GM19455 (cell line): Measurements from ENCODE around the gene SPDYE1.

Experiments used
- ATAC-seq: cut with Tn5 transposase; IDR thresholded peaks from one replicate; pipeline ENCODE4 v1.9.1; 2021; ENCODE audit not compliant: unreplicated experiment

The SPDYE1 gene

DNA sequence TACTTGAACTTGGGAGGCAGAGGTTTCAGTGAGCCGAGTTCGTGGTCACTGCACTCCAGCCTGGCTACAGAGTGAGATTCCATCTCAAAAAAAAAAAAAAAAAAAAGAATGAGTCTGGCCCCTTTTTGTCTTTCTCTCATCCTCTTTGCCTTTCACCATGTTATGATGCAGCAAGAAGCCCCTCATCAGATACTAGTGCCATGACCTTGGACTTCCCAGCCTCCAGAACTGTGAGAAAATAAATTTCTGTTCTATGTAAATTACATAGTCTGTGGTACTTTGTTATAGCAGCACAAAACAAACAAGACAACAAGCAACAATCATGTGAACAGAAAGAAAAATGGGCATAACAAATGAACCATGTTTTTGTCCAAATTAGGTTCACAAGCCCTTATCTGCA, 44.5 kb downstream of the SPDYE1 start:
- no peak for ATAC-seq

GRCh38 chr7:44043902-44044301, 46.2 kb downstream of the SPDYE1 start:
- no peak for ATAC-seq

DNA sequence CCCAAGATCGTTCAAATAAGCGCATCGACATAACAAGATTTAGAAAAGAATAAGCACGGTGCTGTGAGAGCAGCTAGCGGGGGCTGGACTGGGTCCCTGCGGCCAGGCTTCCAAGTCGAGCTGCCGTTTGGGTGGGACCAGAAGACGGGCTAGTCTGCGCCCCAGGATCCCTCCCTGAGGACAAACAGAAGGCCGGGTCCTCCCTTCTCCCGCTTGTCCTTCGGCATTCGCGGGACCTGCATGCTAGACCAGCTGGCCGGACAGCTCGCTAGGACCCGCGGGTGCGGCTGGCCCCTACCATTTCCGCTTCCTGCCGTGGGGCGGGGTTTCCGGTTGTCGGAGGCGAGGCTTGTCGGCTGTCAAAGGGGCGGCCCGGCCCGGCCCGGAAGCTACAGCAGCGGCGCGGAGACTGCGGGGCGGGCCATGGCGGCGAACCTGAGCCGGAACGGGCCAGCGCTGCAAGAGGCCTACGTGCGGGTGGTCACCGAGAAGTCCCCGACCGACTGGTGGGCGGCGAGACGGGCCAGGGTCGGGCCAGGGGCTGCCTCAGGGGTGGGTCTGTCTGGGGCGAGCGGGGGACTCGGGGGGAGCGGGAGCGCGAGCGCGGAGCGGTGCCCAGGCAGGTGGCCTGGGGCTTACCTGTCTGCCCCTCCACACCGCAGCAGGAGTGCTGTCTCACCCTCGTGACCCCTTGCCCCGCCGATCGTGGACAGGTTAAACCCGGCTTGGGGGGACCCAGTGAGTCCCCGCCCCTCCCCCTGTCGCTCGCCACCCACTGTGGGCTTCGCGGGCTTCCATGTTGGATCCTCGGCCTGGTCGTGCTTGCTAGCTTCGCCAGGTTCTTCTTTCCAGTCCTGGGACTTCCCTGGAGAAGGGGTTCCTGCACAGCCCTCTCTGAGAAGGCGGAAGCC, 46.9 kb downstream of the SPDYE1 start, which contains the start of gene DBNL:
Gene DBNL, plus strand, starts transcription at position 388 of the 911 bp plus-strand sequence. Its CDS starts 36 bp downstream, at position 424.
- peak; percentile 74 for ATAC-seq

GRCh38 chr7:44045226-44046014, 47.7 kb downstream of the SPDYE1 start:
- no peak for ATAC-seq

DNA sequence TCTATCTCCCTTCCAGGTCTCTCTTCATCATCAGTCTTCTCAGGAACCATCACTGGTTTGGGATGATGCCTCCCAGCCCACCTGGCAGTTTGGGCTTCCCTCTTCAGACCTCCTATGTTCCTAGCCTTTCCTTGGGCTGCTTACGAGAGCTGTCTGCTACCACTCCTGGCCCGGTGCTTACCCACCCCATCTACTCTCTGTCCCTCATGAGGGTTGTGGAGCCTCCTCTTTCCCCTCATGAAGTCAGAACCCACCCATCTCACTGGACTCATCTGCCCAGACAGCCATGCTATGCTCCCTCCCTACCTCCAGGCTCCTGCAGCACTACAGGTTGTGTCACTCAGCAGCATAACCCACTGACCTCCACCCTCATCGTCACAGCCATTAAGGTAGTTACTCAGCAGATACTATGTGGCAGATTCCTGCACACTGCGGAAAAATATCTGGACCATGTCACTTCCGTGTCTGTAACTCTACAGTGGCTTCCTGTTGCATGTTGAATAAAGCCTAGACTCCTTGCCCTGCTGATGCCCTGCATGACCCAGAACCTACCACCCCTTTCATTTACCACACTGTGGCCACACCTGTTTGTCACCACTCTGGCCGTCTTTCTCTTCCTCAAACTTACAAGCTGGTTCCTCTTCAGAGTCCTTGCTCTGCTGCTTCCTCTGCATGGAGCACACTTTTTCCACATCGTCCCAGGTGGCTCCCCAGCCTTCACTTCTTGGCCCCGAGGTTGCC, 48.8 kb downstream of the SPDYE1 start:
- no peak for ATAC-seq

GRCh38 chr7:44048031-44048795, 50.5 kb downstream of the SPDYE1 start:
- no peak for ATAC-seq

GRCh38 chr7:44050121-44050914, 52.6 kb downstream of the SPDYE1 start:
- ATAC-seq: no peak

DNA sequence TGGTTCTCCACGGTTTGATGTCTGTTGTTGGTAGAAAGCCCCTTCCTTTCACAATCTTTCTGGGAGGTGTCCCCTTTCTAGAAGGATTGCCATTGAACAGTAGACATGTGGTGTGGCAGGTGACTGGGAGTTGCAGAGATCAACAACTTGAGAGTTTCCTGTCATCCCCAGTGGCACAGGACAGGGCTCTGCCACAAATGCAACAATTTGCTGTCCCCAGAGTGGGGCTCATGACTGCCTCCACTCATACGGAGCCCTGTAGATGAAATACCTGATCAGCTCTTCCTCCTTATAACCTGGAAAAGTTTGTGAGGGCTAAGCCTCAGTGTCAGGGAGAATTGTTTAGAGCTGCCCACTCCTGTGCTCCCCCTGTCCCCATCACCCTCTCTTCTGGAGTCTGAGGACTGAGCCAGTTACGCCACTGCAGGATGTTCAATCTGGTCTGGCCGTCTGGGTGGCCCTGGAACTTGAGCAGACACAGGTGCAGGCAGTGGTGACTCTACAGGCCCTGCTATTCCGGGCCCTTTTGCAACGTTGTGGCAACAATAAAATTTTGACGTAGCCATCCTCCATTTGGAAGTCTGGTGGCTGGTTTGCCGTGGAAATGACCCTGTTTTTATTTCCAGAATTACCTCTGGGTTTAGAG, 53.3 kb downstream of the SPDYE1 start:
- ATAC-seq: no peak

DNA sequence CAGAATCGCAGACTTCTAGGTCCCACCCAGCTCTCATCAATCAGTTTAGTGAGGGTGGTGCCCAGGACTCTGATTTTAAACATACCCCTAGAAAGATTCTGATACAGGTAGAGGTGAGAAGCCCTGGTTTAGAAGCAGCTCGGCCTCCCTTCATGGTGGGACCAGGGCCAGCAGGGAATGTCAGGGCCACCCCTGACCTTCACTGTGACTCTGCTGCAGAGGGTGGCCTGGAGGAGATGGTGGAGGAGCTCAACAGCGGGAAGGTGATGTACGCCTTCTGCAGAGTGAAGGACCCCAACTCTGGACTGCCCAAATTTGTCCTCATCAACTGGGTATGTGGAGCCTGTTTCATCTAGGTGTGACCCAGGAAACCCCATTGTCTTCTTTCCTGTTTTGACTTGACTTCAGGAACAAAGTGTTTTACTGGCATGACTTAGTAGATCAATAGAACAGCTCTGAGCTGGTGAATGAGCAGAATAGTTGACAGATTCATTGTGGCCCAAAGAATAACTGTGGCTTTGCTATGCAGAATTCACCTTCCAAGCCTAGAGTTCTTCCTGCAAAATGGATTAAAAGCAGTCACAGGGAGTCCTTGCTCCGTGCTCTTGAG, 54.0 kb downstream of the SPDYE1 start:
- no peak for ATAC-seq

DNA sequence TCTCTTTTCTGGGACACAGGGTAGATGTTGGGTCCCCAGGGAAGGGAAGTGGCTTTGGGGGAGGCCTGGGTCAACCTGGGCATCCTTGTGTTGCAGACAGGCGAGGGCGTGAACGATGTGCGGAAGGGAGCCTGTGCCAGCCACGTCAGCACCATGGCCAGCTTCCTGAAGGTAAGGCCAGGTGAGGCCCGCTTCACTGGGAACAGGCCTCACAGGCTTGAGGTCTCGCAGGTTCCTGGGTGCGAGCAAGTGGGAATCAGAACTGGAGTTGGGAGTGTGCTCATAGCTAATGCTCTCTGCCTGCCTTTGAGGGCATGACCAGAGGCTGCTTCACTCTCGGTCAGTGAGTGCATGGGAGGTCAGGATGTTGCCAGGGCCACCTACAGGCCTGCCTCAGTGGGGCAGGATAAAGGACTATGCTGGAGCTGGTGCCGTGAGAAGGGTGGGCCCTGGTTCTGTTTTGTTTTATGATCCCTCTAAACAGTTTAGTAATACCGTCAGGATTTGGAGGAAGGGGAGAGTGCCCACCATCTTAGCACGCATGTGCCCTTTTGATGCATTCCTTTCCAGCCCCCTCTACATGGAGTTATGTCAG, 55.2 kb downstream of the SPDYE1 start:
- ATAC-seq: no peak

DNA sequence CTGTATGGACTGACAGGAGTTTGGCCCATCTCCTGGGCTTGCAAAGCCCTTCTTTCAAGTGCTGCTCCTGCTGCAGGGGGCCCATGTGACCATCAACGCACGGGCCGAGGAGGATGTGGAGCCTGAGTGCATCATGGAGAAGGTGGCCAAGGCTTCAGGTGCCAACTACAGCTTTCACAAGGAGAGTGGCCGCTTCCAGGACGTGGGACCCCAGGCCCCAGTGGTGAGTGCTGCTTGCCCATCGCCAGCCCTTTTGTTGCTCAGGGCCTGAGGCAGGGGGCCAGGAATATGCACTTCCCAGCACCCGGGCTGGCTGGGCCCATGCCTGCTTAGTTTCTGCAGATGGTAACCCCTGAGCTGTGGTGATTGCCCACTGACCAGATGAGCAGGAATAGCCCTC, 59.0 kb downstream of the SPDYE1 start:
- ATAC-seq: no peak

DNA sequence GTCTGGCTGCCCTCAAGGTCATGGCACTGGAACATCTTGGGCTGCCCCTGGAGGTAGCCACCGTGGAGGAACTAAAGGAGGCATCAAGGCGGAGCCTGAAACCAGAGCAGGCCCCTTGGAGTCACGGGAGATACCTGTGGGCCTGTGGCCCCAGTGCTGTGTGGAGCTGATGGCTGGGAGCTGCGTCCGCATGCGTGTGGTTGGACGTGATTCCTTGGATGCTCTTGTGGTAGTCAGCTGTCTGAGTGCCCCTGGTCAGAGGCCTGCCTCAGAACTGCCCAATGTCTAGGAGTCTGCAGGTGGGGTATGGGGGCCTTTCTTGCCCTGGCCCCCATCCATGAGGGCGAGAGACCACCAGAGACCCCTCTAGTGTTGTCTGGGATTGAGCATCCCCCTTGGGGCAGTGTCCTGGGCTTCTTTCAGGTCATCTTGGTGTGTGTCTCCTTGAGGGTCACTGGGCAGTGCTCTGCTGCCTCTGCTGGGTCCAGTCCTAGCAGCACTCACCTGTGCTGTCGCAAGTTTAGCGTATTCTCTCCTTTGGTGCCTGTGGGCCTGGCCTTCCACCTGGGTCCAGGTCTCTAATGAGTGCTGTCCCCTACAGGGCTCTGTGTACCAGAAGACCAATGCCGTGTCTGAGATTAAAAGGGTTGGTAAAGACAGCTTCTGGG, 59.6 kb downstream of the SPDYE1 start:
- ATAC-seq: no peak

GRCh38 chr7:44057849-44058758, 60.4 kb downstream of the SPDYE1 start:
- no peak for ATAC-seq

DNA sequence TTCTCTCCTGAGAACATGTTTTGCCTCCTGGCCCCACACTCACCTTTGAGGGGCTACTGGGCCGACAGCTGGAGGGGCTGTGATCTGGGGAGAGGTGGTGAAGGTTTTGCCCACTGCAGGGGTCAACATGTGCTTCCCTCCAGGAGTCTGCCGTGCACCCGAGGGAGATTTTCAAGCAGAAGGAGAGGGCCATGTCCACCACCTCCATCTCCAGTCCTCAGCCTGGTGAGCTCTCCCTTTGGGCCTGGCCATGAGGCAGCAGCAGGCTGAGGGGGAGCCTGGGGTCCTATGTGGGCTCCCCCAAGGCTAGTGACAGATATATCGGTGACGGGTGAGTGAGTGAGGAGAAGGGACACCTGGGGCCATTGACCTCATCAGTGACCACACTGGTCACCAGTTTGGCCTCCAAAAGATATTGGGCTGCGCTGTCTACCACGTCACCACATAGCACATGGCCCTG, 61.1 kb downstream of the SPDYE1 start:
- no peak for ATAC-seq

DNA sequence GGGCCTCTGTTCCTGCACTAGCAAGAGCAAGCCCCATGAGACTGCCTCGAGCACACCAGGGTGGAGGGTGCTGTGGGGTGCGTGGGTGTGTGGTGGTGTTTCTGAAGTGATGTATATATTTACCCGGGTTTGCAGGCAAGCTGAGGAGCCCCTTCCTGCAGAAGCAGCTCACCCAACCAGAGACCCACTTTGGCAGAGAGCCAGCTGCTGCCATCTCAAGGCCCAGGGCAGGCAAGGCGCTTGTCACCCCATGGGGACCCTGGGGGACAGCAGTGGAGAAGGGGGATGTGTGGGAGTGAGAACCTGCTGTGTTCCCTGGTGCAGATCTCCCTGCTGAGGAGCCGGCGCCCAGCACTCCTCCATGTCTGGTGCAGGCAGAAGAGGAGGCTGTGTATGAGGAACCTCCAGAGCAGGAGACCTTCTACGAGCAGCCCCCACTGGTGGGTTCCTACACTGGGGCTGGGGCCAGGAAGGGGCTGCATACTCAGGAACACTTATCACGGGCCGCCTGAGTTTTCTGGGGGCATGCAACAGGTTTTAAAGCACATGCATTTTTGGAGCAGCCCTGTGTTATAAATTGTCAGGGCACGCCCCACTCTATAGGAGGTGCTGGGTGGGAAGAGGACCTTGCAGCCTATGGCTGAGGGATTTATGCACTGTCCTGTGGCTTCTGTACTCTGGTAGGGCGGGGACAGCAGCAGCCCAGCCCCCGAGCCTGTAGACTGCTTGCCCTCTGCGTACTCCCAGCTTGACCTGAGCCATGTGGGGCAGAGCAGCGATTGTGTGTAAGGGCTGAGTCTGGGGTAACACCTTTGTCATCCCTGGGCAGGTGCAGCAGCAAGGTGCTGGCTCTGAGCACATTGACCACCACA, 61.8 kb downstream of the SPDYE1 start:
- ATAC-seq: no peak
